ENCODE measurements around the gene TCERG1. TPM values are rescaled to one million over a fixed set of nuclear protein-coding genes. Genes with fewer than 3 reads are reported as not detected.

TCERG1 gene
- total RNA-seq = 57.3 and 88.6 TPM in 2 replicates

DNA sequence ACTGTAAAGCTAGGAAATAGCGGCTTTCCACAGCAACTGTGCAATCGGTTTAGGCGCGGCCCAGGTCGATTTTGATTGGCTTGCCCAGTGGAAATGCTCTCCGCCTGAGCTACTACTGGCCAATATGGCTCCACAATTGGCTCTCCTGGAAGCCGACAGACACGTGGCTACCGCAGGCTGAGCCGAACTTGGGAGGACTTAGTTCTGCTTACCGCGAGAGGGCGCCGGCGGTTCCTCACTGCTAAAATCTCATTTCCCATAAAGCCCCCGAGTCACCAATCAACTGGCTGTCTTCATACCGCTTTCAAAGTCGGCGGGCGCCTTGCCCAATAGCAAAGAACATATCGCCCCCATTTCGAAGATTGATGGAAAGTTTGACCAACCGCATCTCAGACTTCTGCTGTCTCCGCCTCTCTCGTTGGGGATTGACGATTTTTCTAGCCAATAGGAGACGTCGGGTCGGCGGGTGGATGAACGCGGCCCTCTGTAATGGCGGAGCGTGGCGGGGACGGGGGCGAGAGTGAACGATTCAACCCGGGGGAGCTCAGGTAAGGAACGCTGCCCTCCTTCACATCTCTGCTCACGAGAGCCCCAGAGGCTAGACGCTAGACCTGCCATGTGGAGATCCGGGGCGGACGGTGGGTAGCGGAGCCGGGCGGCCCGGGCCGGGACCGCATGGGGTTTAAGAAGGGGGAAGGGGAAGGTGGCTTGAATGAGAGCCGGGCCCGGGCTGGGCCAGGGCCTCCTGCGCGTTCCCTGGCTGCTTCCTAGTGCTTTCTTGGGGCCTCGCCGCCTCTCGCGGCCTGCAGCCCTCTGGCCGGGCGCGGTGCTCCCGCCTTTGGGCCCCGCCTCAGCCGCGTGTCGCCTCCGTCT, at the start of gene TCERG1:
TSS of gene TCERG1 (plus strand) at position 473 of the 873 bp plus-strand sequence. CDS start at position 490, 17 bp downstream.

DNA sequence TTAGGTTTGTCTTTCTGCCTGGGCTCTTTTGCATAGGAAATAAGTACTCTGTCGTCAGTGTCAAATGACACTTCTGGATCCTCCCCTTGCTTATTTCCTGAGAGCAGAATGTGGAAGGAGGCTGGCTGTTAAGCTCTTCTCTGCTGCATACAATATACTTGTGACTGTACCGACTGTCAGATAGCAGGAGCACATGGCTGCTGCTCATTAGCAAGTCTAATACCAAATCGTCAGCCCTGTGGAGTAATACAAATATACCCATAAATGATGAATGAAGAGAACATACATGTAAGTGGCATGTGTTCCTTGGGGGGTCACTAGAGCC, 69.0 kb downstream of the TCERG1 start, which contains the start of gene GPR151:
TSS of gene GPR151 (minus strand) at position 40 of the 325 bp plus-strand sequence. CDS start 77 bp downstream, outside the sequence.

Small RNA genes lying within 50 kb of the gene (small RNA-seq; reads per million reads assigned to genes)
- gene RF02271 = not detected

Other genes starting within 250 kb of the TCERG1 start
- 21.7 and 31.7 TPM in 2 replicates for gene RBM27, start 243.7 kb upstream of the TCERG1 start, total RNA-seq
- gene POU4F3, start 108.5 kb upstream of the TCERG1 start, total RNA-seq = under 0.01 TPM in 1 of 2 replicates, not detected in the other
- gene GPR151, start 68.9 kb downstream of the TCERG1 start, total RNA-seq = not detected in 2 replicates

All from subcutaneous preadipocyte (primary cell).